Natural killer cell treated with Interleukin-12 subunit alpha and Interleukin-12 subunit beta and Interleukin-15 and Interleukin-18, amount 100 ng/mL, for 72 hours (primary cell): ENCODE data around the gene PI4KA. TPM values are rescaled to one million over a fixed set of nuclear protein-coding genes. Genes with fewer than 3 reads are reported as not detected.
"Not testable (repeated sequence)": the region's sequence is repeated elsewhere in the genome, so short reads cannot be mapped to it uniquely, and the experiment has no call there.

Experiments
- ATAC-seq, 2 donors: fragments of 150-1000 bp; cut with Tn5 transposase in 1 of 2; sonication (Bioruptor Pico), chemical (Tn5 transposase) in 1 of 2; 2 replicates each; pipeline ENCODE4 v1.10.0; 2021
- DNase-seq: peaks from one replicate; pipeline ENCODE4 v3.0.0; 2022; ENCODE audit warnings: low spot score
- H3K27ac Mint-ChIP-seq, 2 donors: 1 replicate in 1 of 2; 2 replicates in 1 of 2; pipeline ENCODE4 v1.8.0; 2022; ENCODE audit warnings: mixed read lengths in 2 of 2, mild to moderate bottlenecking in 1 of 2, moderate library complexity in 1 of 2
- H3K27me3 Mint-ChIP-seq, 2 donors: 1 replicate in 1 of 2; 2 replicates in 1 of 2; pipeline ENCODE4 v1.8.0; 2022; ENCODE audit warnings: mixed read lengths in 2 of 2
- H3K36me3 Mint-ChIP-seq: one replicate; pipeline ENCODE4 v1.8.0; 2022; ENCODE audit warnings: mixed read lengths
- H3K4me1 Mint-ChIP-seq, 2 donors: 1 replicate in 1 of 2; 2 replicates in 1 of 2; pipeline ENCODE4 v1.8.0; 2022; ENCODE audit warnings: low read depth in 2 of 2, mixed read lengths in 2 of 2, mild to moderate bottlenecking in 1 of 2
- H3K4me3 Mint-ChIP-seq: one replicate; pipeline ENCODE4 v1.8.0; 2022; ENCODE audit warnings: mixed read lengths
- H3K9me3 Mint-ChIP-seq: 2 replicates; pipeline ENCODE4 v1.8.0; 2022; ENCODE audit warnings: mixed read lengths
- total RNA-seq, 2 donors: library from RNA; stranded (reverse); gene quantifications; one replicate each; pipeline ENCODE4 v1.2.3, GENCODE V29; 2022

Gene PI4KA
- total RNA-seq, 2 donors from 2014 or later = 88.5 to 146 TPM

GRCh38 chr22:20720692-20721408 is 137.8 kb downstream of the PI4KA start:
- H3K9me3 Mint-ChIP-seq = no peaks in the 10 kb centered on the region
- no peak for ATAC-seq
- no peak overlapping the region for H3K4me3 Mint-ChIP-seq
- H3K36me3 Mint-ChIP-seq = no peaks in the 10 kb centered on the region
- no peaks in the 10 kb centered on the region for H3K27me3 Mint-ChIP-seq
- DNase-seq = no peak
- H3K27ac Mint-ChIP-seq = no peak overlapping the region
- no peaks in the 10 kb centered on the region for H3K4me1 Mint-ChIP-seq

- H3K9me3 Mint-ChIP-seq, H3K36me3 Mint-ChIP-seq, ATAC-seq, H3K4me3 Mint-ChIP-seq, H3K4me1 Mint-ChIP-seq, DNase-seq, H3K27me3 Mint-ChIP-seq, H3K27ac Mint-ChIP-seq: not testable (repeated sequence)
Observed at GRCh38 chr22:20718727-20719126, 139.9 kb downstream of the PI4KA start.

- H3K27me3 Mint-ChIP-seq, H3K9me3 Mint-ChIP-seq, DNase-seq, ATAC-seq, H3K27ac Mint-ChIP-seq, H3K4me3 Mint-ChIP-seq, H3K36me3 Mint-ChIP-seq, H3K4me1 Mint-ChIP-seq: not testable (repeated sequence)
Observed at GRCh38 chr22:20717981-20718380, 140.6 kb downstream of the PI4KA start.

- not testable (repeated sequence) for DNase-seq, H3K27me3 Mint-ChIP-seq, ATAC-seq, H3K36me3 Mint-ChIP-seq, H3K27ac Mint-ChIP-seq, H3K4me1 Mint-ChIP-seq, H3K9me3 Mint-ChIP-seq, H3K4me3 Mint-ChIP-seq
Observed at GRCh38 chr22:20717213-20717866, 141.3 kb downstream of the PI4KA start.

- not testable (repeated sequence) for DNase-seq, ATAC-seq, H3K27ac Mint-ChIP-seq, H3K4me3 Mint-ChIP-seq, H3K36me3 Mint-ChIP-seq, H3K4me1 Mint-ChIP-seq, H3K27me3 Mint-ChIP-seq, H3K9me3 Mint-ChIP-seq
Observed at GRCh38 chr22:20713116-20713515, 145.5 kb downstream of the PI4KA start.

GRCh38 chr22:20709966-20710365 is 148.6 kb downstream of the PI4KA start:
- H3K27ac Mint-ChIP-seq, H3K4me3 Mint-ChIP-seq, H3K36me3 Mint-ChIP-seq, H3K9me3 Mint-ChIP-seq, H3K4me1 Mint-ChIP-seq, DNase-seq, H3K27me3 Mint-ChIP-seq: not testable (repeated sequence)
- ATAC-seq = peak in 1 of 2 donors; percentile 34

GRCh38 chr22:20707549-20708118 is 151.0 kb downstream of the PI4KA start:
- H3K36me3 Mint-ChIP-seq, H3K9me3 Mint-ChIP-seq, ATAC-seq, H3K27ac Mint-ChIP-seq, H3K4me1 Mint-ChIP-seq, H3K27me3 Mint-ChIP-seq, DNase-seq, H3K4me3 Mint-ChIP-seq: not testable (repeated sequence)

- H3K27ac Mint-ChIP-seq, H3K27me3 Mint-ChIP-seq: not testable (repeated sequence)
Observed at GRCh38 chr22:20703816-20704609, 154.6 kb downstream of the PI4KA start.

GRCh38 chr22:20703414-20703806 is 155.2 kb downstream of the PI4KA start:
- ATAC-seq = peak; percentile 57 to 65
- not testable (repeated sequence) for H3K36me3 Mint-ChIP-seq, H3K9me3 Mint-ChIP-seq, DNase-seq, H3K27ac Mint-ChIP-seq, H3K27me3 Mint-ChIP-seq, H3K4me1 Mint-ChIP-seq
- H3K4me3 Mint-ChIP-seq = peak overlapping the region; percentile 94

More at GRCh38 chr22:20703816-20704609, 154.6 kb downstream of the PI4KA start:
- not testable (repeated sequence) for H3K36me3 Mint-ChIP-seq, H3K9me3 Mint-ChIP-seq, DNase-seq, ATAC-seq, H3K4me1 Mint-ChIP-seq
- peak overlapping the region; percentile 71 for H3K4me3 Mint-ChIP-seq

GRCh38 chr22:20702546-20703413 is 155.8 kb downstream of the PI4KA start:
- peak overlapping the region; percentile 94 for H3K4me3 Mint-ChIP-seq
- H3K4me1 Mint-ChIP-seq, H3K36me3 Mint-ChIP-seq, H3K27me3 Mint-ChIP-seq, H3K9me3 Mint-ChIP-seq: not testable (repeated sequence)
- ATAC-seq = peak; percentile 92
- peak overlapping the region; percentile 61 to 82 for H3K27ac Mint-ChIP-seq
- peak; percentile 96 for DNase-seq

GRCh38 chr22:20702175-20702545 is 156.5 kb downstream of the PI4KA start:
- not testable (repeated sequence) for H3K4me1 Mint-ChIP-seq, H3K27ac Mint-ChIP-seq, H3K36me3 Mint-ChIP-seq, H3K27me3 Mint-ChIP-seq, H3K9me3 Mint-ChIP-seq, DNase-seq
- peak overlapping the region; percentile 94 for H3K4me3 Mint-ChIP-seq
- peak; percentile 0 to 1 for ATAC-seq

GRCh38 chr22:20701680-20702136 is 156.9 kb downstream of the PI4KA start:
- not testable (repeated sequence) for H3K27me3 Mint-ChIP-seq, ATAC-seq, H3K9me3 Mint-ChIP-seq, H3K4me1 Mint-ChIP-seq, H3K27ac Mint-ChIP-seq, DNase-seq, H3K36me3 Mint-ChIP-seq
- peak overlapping the region; percentile 94 for H3K4me3 Mint-ChIP-seq

GRCh38 chr22:20700347-20700746 is 158.3 kb downstream of the PI4KA start:
- not testable (repeated sequence) for ATAC-seq, H3K27me3 Mint-ChIP-seq, H3K36me3 Mint-ChIP-seq, H3K27ac Mint-ChIP-seq, H3K4me3 Mint-ChIP-seq, H3K4me1 Mint-ChIP-seq, H3K9me3 Mint-ChIP-seq, DNase-seq
